ENCODE data around the gene ZNF208.

The ZNF208 gene

DNA sequence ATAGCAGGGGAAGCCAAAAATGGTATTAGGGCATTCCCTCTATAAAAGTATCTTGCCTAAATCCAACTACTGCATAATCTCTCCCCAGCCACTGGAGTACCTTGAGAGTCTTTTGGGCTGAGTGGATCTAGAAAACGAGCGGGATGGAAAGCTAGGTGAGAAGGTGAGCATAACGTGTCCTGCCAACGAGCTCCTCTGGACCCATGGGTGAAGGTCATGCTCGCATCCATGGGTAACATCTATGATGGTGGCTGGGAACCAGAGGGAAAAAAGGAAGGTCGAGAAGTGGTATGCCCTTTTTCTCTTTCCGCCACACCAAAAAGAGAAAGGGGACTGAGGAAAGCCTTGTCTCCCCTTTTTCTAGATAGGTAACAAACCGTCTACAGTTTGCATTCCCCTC, 63.0 kb downstream of the ZNF208 start:
- Histone ChIP-seq H3K36me3 (replicated peaks) (no peaks in the 10 kb centered on the region), H3K27me3 (replicated peaks) (no peaks in the 10 kb centered on the region), H3K27ac (no peak overlapping the region), H3K4me3 (ENCODE audit: low read depth, low read length) (no peak overlapping the region)
- no peak for DNase-seq
- TF ChIP-seq, protein P1, sequence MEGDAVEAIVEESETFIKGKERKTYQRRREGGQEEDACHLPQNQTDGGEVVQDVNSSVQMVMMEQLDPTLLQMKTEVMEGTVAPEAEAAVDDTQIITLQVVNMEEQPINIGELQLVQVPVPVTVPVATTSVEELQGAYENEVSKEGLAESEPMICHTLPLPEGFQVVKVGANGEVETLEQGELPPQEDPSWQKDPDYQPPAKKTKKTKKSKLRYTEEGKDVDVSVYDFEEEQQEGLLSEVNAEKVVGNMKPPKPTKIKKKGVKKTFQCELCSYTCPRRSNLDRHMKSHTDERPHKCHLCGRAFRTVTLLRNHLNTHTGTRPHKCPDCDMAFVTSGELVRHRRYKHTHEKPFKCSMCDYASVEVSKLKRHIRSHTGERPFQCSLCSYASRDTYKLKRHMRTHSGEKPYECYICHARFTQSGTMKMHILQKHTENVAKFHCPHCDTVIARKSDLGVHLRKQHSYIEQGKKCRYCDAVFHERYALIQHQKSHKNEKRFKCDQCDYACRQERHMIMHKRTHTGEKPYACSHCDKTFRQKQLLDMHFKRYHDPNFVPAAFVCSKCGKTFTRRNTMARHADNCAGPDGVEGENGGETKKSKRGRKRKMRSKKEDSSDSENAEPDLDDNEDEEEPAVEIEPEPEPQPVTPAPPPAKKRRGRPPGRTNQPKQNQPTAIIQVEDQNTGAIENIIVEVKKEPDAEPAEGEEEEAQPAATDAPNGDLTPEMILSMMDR (IDR thresholded peaks at IDR 0.05; ENCODE audit: low read depth, low read length, missing control alignments), result no peak
- in situ Hi-C loops (cut with HindIII; ENCODE audit: low pct_ligation_motif_present, low sequenced_read_pairs), result no loop called here

DNA sequence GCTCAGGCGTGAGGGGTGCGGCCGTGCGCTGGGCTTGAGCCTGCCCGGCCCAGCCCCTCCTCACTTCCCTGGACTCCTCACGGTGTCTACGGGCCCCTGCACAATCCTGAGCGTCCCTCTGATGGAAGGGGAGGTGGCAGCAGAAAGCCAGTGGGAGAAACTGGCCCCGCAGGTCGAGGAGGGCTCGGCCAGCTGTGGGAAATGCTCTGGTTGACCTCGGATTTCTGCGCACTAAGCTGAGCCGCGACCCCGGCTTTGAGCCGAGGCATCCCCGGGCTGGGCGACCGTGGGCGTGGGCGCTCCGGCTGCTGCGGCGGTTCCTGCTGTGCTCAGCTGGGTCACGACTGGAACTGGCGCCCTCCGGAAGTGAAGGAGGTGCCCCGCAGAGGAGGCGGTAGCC, 70.1 kb downstream of the ZNF208 start:
- TF ChIP-seq, protein P1 (IDR thresholded peaks at IDR 0.05; ENCODE audit: low read depth, low read length, missing control alignments), result no peak
- no peaks in the 10 kb centered on the region for H3K36me3 ChIP-seq (replicated peaks)
- no peak overlapping the region for H3K27ac ChIP-seq
- in situ Hi-C loops (cut with HindIII; ENCODE audit: low pct_ligation_motif_present, low sequenced_read_pairs), result no loop called here
- no peak for DNase-seq
- no peaks in the 10 kb centered on the region for H3K27me3 ChIP-seq (replicated peaks)
- H3K4me3 ChIP-seq (ENCODE audit: low read depth, low read length), result no peak overlapping the region

DNA sequence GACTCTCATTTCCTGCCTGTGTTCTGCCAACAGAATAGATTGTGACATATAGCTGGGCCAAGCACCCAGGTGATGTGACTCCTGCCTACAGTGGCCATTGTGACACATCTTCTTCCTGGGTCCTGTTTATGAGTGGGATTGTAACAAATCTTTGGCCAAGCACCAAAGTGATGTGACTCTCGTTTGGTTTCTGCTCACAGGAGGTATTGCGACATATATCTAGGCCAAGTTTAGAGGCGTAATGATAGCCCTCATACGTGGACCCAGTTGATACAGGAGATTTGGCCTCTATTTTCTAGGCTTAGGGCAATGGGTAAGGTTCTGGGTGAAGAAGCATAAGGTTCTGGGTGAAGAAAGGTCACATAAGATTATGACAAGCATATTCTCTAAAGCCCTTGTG, 76.2 kb downstream of the ZNF208 start:
- in situ Hi-C loops (cut with HindIII; ENCODE audit: low pct_ligation_motif_present, low sequenced_read_pairs), result no loop called here
- H3K4me3 ChIP-seq (ENCODE audit: low read depth, low read length), result no peak overlapping the region
- H3K27me3 ChIP-seq (replicated peaks), result no peaks in the 10 kb centered on the region
- no peak for DNase-seq
- TF ChIP-seq, protein P1 (IDR thresholded peaks at IDR 0.05; ENCODE audit: low read depth, low read length, missing control alignments), result no peak
- no peak overlapping the region for H3K27ac ChIP-seq
- no peaks in the 10 kb centered on the region for H3K36me3 ChIP-seq (replicated peaks)

DNA sequence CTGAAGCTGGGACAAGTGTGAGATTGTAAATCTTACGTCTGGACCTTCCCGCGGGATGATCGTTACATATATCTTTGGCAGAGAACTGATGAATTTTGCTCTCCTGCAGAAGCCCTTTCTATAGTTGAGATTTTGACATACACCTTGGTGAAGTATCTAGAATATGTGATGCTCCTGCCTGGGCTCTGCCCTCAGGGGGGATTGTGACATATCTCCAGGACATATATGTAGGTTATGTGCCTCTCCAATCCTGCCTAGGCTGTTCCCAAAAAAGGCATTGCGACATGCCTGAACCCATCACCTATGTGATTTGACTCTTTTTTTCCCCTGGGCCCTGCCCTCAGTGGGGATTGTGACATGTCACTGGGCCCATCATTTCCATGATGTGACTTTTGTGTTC, 76.6 kb downstream of the ZNF208 start:
- DNase-seq, result no peak
- TF ChIP-seq, protein P1 (IDR thresholded peaks at IDR 0.05; ENCODE audit: low read depth, low read length, missing control alignments), result no peak
- no peaks in the 10 kb centered on the region for H3K36me3 ChIP-seq (replicated peaks)
- no peak overlapping the region for H3K4me3 ChIP-seq (ENCODE audit: low read depth, low read length)
- no peak overlapping the region for H3K27ac ChIP-seq
- in situ Hi-C loops (cut with HindIII; ENCODE audit: low pct_ligation_motif_present, low sequenced_read_pairs), result no loop called here
- H3K27me3 ChIP-seq (replicated peaks), result no peaks in the 10 kb centered on the region

DNA sequence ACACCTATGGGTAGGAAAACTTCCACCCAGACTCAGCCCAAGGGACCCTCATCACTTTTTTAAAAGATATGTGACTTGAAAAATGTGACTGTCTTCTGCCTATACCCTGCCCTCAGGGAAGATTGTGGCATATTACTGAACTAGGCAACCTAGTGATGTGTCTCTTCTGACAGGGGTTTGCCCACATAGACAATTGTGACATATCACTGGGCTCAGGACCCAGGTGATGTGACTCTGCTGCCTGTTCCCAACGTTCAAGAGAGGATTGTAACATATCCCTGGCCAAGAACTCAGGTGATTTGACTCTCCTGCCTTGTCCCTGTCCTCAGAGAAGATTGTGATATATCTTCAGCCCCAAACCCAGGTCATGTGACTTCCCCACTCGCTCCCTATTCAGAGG, 88.5 kb downstream of the ZNF208 start:
- H3K27ac ChIP-seq, result no peak overlapping the region
- DNase-seq, result no peak
- no peaks in the 10 kb centered on the region for H3K36me3 ChIP-seq (replicated peaks)
- H3K27me3 ChIP-seq (replicated peaks), result no peaks in the 10 kb centered on the region
- in situ Hi-C loops (cut with HindIII; ENCODE audit: low pct_ligation_motif_present, low sequenced_read_pairs), result no loop called here
- H3K4me3 ChIP-seq (ENCODE audit: low read depth, low read length), result no peak overlapping the region
- TF ChIP-seq, protein P1 (IDR thresholded peaks at IDR 0.05; ENCODE audit: low read depth, low read length, missing control alignments), result no peak

DNA sequence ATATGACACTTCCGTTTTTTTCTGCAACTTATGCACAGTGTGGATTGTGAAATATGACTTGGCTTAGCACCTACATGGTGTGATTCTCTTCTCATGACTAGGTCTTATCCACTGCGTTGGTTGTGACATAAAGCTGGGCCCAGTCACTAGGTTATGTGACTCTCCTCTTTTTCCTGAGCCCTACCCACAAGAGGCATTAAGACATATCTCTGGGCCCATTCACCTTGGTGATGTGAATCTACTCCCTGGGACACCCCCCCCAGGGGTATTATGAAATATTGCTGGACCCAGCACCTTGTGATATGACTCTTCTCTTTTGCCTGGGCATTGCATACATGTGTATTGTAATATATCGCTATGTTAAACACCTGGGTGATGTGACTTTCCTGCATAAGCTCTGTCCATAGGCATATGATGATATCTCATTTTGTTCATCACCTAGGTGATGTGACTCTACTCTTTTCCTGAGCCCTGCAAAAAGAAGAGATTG, 89.0 kb downstream of the ZNF208 start:
- Histone ChIP-seq H3K36me3 (replicated peaks) (no peaks in the 10 kb centered on the region), H3K27me3 (replicated peaks) (no peaks in the 10 kb centered on the region), H3K4me3 (ENCODE audit: low read depth, low read length) (no peak overlapping the region), H3K27ac (no peak overlapping the region)
- DNase-seq, result no peak
- in situ Hi-C loops (cut with HindIII; ENCODE audit: low pct_ligation_motif_present, low sequenced_read_pairs), result no loop called here
- TF ChIP-seq, protein P1 (IDR thresholded peaks at IDR 0.05; ENCODE audit: low read depth, low read length, missing control alignments), result no peak
